ENCODE data around the gene ARMC10. TPM values are rescaled to one million over a fixed set of nuclear protein-coding genes. Genes with fewer than 3 reads are reported as not detected.
"Not testable (repeated sequence)": the region's sequence is repeated elsewhere in the genome, so short reads cannot be mapped to it uniquely, and the experiment has no call there.

ARMC10 gene
- total RNA-seq, 4 donors from 2014 or later, result 12.7 to 50.7 (median 27.0) TPM

- no peaks in the 10 kb centered on the region for H3K9me3 ChIP-seq
- in situ Hi-C loops (cut with MboI; ENCODE audit: low pct_ligation_motif_present in 1 of 4, low pct_unique_long_range_greater_than_20kb in 1 of 4, low sequenced_read_pairs in 3 of 4), result loop anchor here in 1 of 4 donors (25.0 kb wide), 1 partner anchor 212 kb away; the partner anchor contains the start of gene PMPCB
- intact Hi-C loops (cut with DNase I; ENCODE audit: low total_unique reads), result no loop called here
- 2% methylated on average over 34 of the region's 36 CpGs; no CpG with 5 or more reads in 1 of the 2 donors for WGBS, 2 donors (ENCODE audit: low coverage in 1 of 2)
- peaks cover 15 to 24% (median 21%) of the 10 kb centered on the region in 4 donors for H3K4me1 ChIP-seq
- H3K4me3 ChIP-seq, result peak overlapping the region; percentile 67 to 85 (median 74)
- no peaks in the 10 kb centered on the region for H3K27me3 ChIP-seq
- no peak for TF ChIP-seq EP300 (IDR thresholded peaks at IDR 0.05; ENCODE audit: low read depth)
- TF ChIP-seq, protein P1, sequence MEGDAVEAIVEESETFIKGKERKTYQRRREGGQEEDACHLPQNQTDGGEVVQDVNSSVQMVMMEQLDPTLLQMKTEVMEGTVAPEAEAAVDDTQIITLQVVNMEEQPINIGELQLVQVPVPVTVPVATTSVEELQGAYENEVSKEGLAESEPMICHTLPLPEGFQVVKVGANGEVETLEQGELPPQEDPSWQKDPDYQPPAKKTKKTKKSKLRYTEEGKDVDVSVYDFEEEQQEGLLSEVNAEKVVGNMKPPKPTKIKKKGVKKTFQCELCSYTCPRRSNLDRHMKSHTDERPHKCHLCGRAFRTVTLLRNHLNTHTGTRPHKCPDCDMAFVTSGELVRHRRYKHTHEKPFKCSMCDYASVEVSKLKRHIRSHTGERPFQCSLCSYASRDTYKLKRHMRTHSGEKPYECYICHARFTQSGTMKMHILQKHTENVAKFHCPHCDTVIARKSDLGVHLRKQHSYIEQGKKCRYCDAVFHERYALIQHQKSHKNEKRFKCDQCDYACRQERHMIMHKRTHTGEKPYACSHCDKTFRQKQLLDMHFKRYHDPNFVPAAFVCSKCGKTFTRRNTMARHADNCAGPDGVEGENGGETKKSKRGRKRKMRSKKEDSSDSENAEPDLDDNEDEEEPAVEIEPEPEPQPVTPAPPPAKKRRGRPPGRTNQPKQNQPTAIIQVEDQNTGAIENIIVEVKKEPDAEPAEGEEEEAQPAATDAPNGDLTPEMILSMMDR (IDR thresholded peaks at IDR 0.05), result no peak
- no peak for TF ChIP-seq POLR2A (IDR thresholded peaks at IDR 0.05)
- no peak for TF ChIP-seq POLR2AphosphoS5 (IDR thresholded peaks at IDR 0.05)
- H3K36me3 ChIP-seq, result no peaks in the 10 kb centered on the region
- H3K27ac ChIP-seq, result peak overlapping the region; percentile 93 to 95 (median 94)
- peak; percentile 56 for DNase-seq
Observed at GRCh38 chr7:103075337-103075918, 488 bp downstream of the ARMC10 start.

DNA sequence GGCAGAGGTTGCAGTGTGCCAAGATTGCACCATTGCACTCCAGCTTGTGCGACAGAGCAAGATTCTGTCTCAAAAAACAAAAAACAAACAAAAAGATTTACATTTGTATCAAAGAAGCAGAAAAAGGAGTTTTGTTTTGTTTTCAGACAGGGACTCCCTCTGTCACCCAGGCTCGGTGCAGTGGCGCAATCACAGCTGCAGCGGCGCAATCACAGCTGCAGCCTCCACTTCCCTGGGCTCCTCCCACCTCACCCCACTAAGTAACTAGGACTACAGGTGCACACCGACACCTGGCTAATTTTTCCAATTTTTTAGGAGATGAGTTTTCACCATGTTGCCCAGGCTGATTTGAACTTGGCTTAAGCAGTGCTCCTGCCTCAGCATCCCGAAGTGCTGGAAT, 1.8 kb downstream of the ARMC10 start:
- peak overlapping the region in 1 of 4 donors; percentile 68 for H3K4me3 ChIP-seq
- intact Hi-C loops (cut with DNase I; ENCODE audit: low total_unique reads) (no loop called here), in situ Hi-C loops (cut with MboI; ENCODE audit: low pct_ligation_motif_present in 1 of 4, low pct_unique_long_range_greater_than_20kb in 1 of 4, low sequenced_read_pairs in 3 of 4) (loop anchor here in 1 of 4 donors (25.0 kb wide), 1 partner anchor 211 kb away; the partner anchor contains the start of gene PMPCB)
- no peaks in the 10 kb centered on the region for H3K27me3 ChIP-seq
- TF ChIP-seq POLR2AphosphoS5 (IDR thresholded peaks at IDR 0.05) (no peak), EP300 (IDR thresholded peaks at IDR 0.05; ENCODE audit: low read depth) (no peak), POLR2A (IDR thresholded peaks at IDR 0.05) (no peak)
- TF ChIP-seq, protein P1 (IDR thresholded peaks at IDR 0.05), result no peak
- no peak overlapping the region for H3K27ac ChIP-seq
- H3K4me1 ChIP-seq, result peaks cover 15 to 24% (median 21%) of the 10 kb centered on the region in 4 donors
- no peaks in the 10 kb centered on the region for H3K36me3 ChIP-seq
- WGBS, 2 donors (ENCODE audit: low coverage in 1 of 2), result 88 to 90% methylated on average over 4 to 7 of the region's 7 CpGs
- DNase-seq, result no peak
- no peaks in the 10 kb centered on the region for H3K9me3 ChIP-seq

- peaks cover 15 to 24% (median 21%) of the 10 kb centered on the region in 4 donors for H3K4me1 ChIP-seq
- no peaks in the 10 kb centered on the region for H3K36me3 ChIP-seq
- no peak for TF ChIP-seq POLR2A (IDR thresholded peaks at IDR 0.05)
- TF ChIP-seq, protein P1 (IDR thresholded peaks at IDR 0.05), result no peak
- TF ChIP-seq POLR2AphosphoS5 (IDR thresholded peaks at IDR 0.05), result no peak
- TF ChIP-seq EP300 (IDR thresholded peaks at IDR 0.05; ENCODE audit: low read depth), result no peak
- no peak for DNase-seq
- no peak overlapping the region for H3K4me3 ChIP-seq
- H3K27ac ChIP-seq, result no peak overlapping the region
- in situ Hi-C loops (cut with MboI; ENCODE audit: low pct_ligation_motif_present in 1 of 4, low pct_unique_long_range_greater_than_20kb in 1 of 4, low sequenced_read_pairs in 3 of 4) (loop anchor here in 1 of 4 donors (25.0 kb wide), 1 partner anchor 210 kb away; the partner anchor contains the start of gene PMPCB), intact Hi-C loops (cut with DNase I; ENCODE audit: low total_unique reads) (no loop called here)
- H3K9me3 ChIP-seq, result no peaks in the 10 kb centered on the region
- H3K27me3 ChIP-seq, result no peaks in the 10 kb centered on the region
- WGBS, 2 donors (ENCODE audit: low coverage in 1 of 2), result 96 to 97% methylated on average over 3 of the region's 3 CpGs
Observed at GRCh38 chr7:103077318-103077717, 2.4 kb downstream of the ARMC10 start.

- DNase-seq; H3K27ac ChIP-seq; H3K27me3 ChIP-seq; H3K9me3 ChIP-seq; H3K36me3 ChIP-seq; intact Hi-C loops (cut with DNase I; ENCODE audit: low total_unique reads); H3K4me3 ChIP-seq: not testable (repeated sequence)
- H3K4me1 ChIP-seq, result peaks cover 15 to 24% (median 21%) of the 10 kb centered on the region in 4 donors
- 80 to 83% methylated on average over 6 of the region's 6 CpGs for WGBS, 2 donors (ENCODE audit: low coverage in 1 of 2)
- in situ Hi-C loops (cut with MboI; ENCODE audit: low pct_ligation_motif_present in 1 of 4, low pct_unique_long_range_greater_than_20kb in 1 of 4, low sequenced_read_pairs in 3 of 4), result loop anchor here in 1 of 4 donors (25.0 kb wide), 1 partner anchor 209 kb away; the partner anchor contains the start of gene PMPCB
Observed at GRCh38 chr7:103078226-103078625, 3.3 kb downstream of the ARMC10 start.
